GM10248 (cell line): ENCODE data around the gene NDUFS5.
"Not testable (repeated sequence)": the region's sequence is repeated elsewhere in the genome, so short reads cannot be mapped to it uniquely, and the experiment has no call there.

ENCODE experiments used
- CTCF ChIA-PET: fragments of 300-600 bp; sonication (Branson Sonifier 250); formaldehyde crosslinking; extraction: SDS; loops from one replicate; lab custom pipeline; 2021; ENCODE audit warnings: antibody characterized with exemption; lab: Yijun Ruan, JAX
- POLR2A ChIA-PET: fragments of 350-650 bp; sonication (Branson Sonifier 250); formaldehyde crosslinking; extraction: SDS; loops from one replicate; lab custom pipeline; 2020; ENCODE audit warnings: antibody characterized with exemption; lab: Yijun Ruan, JAX
- DNase-seq: peaks from one replicate; pipeline ENCODE4 v3.0.0; 2012; ENCODE audit errors: extremely low spot score
- TF ChIP-seq, protein P1 (sequence below): IDR thresholded peaks from 2 replicates; pipeline ENCODE4 v1.5.1; 2012; ENCODE audit warnings: mild to moderate bottlenecking, low read depth; ENCODE audit errors: extremely low read depth, missing control alignments, control extremely low read depth

NDUFS5 gene

DNA sequence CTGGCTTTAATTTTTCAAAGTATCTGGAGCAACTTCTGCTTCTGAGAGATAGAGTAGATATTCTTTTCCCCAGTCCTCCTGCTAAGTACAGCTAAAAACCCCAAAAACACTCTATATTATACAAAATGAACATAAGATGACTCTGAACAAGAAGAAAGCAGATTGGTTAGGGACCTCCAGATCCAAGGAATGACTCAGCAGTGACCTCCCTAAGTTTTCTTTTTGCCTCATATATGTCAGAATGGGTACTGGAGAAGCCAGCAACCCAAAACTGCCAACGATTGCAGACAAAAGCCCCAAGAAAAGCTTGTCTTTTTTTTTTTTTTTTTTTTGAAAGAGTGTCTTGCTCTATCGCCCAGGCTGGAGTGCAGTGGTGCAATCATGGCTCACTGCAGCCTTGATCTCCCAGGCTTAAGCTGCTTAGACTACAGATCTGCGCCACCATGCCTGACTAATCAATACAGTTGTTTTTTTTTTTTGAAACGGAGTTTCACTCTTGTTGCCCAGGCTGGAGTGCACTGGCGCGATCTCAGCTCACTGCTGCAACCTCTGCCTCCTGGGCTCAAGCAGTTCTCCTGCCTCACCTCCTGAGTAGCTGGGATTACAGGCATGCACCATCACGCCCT is 22.7 kb downstream of the NDUFS5 start:
- no peak for DNase-seq
- ChIA-PET POLR2A (interaction anchor here (0.6 kb wide), 1 partner anchor 84 kb away, joined by 5 read pairs; no protein-coding TSS in a partner anchor), CTCF (interaction anchor here (0.7 kb wide), 1 partner anchor 42 kb away, joined by 3 read pairs; no protein-coding TSS in a partner anchor)
- TF ChIP-seq, protein P1, sequence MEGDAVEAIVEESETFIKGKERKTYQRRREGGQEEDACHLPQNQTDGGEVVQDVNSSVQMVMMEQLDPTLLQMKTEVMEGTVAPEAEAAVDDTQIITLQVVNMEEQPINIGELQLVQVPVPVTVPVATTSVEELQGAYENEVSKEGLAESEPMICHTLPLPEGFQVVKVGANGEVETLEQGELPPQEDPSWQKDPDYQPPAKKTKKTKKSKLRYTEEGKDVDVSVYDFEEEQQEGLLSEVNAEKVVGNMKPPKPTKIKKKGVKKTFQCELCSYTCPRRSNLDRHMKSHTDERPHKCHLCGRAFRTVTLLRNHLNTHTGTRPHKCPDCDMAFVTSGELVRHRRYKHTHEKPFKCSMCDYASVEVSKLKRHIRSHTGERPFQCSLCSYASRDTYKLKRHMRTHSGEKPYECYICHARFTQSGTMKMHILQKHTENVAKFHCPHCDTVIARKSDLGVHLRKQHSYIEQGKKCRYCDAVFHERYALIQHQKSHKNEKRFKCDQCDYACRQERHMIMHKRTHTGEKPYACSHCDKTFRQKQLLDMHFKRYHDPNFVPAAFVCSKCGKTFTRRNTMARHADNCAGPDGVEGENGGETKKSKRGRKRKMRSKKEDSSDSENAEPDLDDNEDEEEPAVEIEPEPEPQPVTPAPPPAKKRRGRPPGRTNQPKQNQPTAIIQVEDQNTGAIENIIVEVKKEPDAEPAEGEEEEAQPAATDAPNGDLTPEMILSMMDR: no peak

DNA sequence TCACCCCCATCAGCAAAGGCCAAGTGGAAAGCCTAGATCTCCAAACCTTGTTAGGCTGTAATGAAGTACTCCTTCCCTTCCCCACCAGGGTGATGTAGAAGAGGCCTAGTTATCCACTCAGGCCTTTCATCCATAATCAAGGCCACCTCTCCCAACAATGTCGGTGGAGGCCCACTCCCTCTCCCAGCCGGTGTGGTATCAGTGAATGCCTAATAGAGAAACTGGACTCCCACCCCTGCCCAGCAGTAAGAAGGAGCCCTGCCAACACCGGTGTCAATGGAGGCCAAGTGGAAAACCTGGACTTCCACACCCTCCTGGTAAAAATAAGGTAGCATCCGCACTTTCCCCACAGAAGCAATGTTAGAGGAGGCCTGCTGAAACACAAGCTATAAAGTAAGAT is 23.9 kb downstream of the NDUFS5 start:
- ChIA-PET CTCF (no interaction called here), POLR2A (no interaction called here)
- no peak for DNase-seq
- TF ChIP-seq, protein P1: no peak

DNA sequence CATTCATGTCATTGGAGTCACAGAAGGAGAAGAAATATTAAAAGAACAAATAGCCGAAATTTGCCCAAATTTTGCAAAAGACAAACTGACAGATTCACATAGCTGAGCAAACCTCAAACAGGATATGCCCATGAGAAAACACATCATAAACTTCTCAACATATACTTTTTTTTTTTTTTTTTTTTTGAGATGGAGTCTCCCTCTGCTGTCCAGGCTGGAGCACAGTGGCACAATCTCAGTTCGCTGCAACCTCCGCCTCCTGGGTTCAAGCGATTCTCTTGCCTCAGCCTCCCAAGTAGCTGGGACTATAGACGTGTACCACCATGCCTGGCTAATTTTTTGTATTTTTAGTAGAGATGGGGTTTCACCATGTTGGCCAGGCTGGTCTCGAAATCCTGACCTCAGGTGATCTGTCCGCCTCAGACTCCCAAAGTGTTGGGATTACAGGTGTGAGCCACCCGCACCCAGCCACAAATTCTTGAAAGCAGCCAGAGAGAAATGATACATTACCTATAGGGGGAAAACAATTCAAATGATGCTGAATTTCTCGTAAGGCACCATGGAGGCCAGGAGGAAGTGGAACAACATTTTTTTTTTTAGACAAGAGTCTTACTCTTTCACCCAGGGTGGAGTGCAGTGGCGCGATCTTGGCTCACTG is 25.2 kb downstream of the NDUFS5 start:
- DNase-seq, CTCF ChIA-PET, POLR2A ChIA-PET: not testable (repeated sequence)

DNA sequence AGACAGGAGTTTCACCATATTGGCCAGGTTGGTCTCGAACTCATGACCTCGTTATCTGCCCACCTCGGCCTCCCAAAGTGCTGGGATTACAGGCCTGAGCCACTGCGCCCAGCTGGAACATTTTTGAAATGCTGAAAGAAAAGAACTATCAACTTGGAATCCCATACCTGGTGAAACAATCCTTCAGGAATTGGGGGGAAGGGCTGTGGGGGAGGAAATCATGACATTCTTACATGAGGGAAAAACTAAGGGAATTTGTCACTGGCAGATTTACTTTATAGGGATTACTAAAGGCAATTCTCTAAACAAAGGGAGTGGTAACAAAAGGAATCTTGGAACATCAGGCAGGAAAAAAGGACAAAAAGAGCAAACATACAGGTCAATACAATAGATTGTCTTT is 25.8 kb downstream of the NDUFS5 start:
- POLR2A ChIA-PET: no interaction called here
- no peak for DNase-seq
- TF ChIP-seq, protein P1: no peak
- CTCF ChIA-PET: no interaction called here

DNA sequence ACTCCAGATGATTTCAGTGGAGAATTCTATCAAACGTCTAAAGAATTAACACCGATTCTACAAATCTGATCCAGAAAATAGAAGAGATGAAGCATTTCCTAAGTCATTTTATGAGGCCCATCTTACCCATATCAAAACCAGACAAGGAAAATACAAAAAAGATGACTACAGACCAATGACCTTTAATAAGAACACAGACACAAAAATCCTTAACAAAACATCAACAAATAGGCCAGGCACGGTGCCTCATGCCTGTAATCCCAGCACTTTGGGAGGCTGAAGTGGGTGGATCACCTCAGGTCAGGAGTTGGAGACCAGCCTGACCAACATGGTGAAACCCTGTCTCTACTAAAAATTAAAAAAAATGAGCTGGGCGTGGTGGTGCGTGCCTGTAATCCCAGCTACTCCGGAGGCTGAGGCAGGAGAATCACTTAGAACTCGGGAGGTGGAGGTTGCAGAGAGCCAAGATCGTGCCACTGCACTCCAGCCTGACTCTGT is 29.1 kb downstream of the NDUFS5 start:
- POLR2A ChIA-PET, DNase-seq: not testable (repeated sequence)
- CTCF ChIA-PET: interaction anchor here (1.2 kb wide), 1 partner anchor 29 kb away, joined by 3 read pairs; the partner anchor contains the start of gene NDUFS5

DNA sequence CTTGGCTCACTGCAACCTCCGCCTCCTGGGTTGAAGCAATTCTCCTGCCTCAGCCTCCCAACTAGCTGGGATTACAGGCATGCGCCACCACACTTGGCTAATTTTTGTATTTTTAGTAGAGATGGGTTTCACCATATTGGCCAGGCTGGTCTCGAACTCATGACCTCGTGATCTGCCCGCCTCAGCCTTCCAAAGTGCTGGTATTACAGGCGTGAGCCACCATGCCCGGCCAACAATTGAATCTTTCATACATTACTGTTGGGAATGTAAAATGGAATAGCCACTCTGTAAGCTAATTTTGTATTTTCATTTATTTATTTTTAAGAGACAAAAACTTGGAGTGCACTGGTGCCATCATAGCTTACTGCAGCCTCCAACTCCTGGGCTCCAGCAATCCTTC is 35.4 kb downstream of the NDUFS5 start:
- DNase-seq, CTCF ChIA-PET, POLR2A ChIA-PET: not testable (repeated sequence)

DNA sequence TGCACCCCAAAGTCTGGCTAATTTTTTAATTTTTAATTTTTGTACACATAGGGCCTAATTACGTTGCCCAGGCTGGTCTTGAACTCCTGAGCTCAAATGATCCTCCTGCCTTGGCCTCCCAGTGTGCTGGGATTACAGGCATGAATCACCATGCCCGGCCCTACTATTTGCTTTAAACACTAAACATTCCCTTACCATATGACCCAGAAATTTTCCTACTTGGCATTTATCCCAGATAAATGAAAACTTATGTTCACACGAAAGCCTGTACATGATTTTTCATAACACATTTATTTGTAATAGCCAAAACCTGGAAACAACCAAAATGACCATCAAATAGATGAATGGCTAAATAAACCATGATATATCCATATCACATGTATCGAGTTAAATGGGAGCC is 35.8 kb downstream of the NDUFS5 start:
- CTCF ChIA-PET: no interaction called here
- DNase-seq: no peak
- TF ChIP-seq, protein P1: no peak
- POLR2A ChIA-PET: no interaction called here

DNA sequence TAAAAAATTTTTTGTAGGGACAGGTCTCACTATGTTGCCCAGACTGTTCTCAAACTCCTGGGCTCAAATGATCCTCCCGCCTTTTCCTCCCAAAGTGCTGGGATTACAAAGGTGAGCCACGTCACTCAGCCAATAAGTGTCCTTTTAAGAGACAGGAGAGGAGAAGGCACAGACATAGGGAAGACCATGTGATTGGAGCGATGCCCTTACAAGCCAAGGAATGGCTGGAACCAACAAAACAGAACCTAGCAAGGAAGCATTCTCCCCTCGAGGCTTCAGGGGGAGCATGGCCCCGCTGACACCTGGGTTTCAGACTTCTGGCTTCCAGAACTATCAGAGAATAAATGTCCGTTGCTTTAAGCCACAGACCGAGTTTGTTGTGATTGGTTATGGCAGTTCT is 37.0 kb downstream of the NDUFS5 start:
- POLR2A ChIA-PET: interaction anchor here (0.7 kb wide), 1 partner anchor 10 kb away, joined by 5 read pairs; no protein-coding TSS in a partner anchor
- CTCF ChIA-PET: no interaction called here
- DNase-seq: no peak
- TF ChIP-seq, protein P1: no peak
